ENCODE measurements around the gene ANKH.

DNA sequence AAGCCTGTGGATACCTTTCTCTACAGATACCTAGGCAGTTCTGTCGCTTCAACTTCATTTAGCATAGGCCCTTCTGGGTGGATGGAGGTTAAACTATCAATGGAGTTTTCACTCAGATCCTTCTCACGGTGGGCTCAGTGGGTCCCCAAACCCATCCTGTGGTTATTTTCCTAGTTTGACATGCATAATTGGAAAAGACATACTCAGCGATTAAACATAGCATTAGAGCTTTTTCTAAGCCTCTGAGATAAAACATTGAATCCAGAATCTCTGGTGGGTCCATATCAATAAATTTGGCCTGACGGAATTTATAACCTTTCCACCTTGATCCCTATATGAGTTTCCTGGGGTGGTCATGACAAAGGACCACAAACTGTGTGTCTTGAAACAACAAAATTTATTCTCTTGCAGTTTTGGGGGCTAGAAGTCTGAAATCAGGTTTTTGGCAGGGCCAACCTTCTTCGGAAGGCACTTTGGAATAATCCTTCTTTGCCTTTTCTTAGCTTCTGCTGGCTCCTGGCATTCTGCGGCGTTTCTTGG lies 208.8 kb downstream of the ANKH start:
- TF ChIP-seq CTCF (optimal IDR thresholded peaks at IDR 0.05 in 1 of 3, IDR thresholded peaks at IDR 0.05 in 1 of 3, conservative IDR thresholded peaks at IDR 0.05 in 1 of 3; ENCODE audit: extremely low read depth in 1 of 3, insufficient read depth in 2 of 3, low read length in 3 of 3) = no peak
- TF ChIP-seq EZH2 (IDR thresholded peaks at IDR 0.05; ENCODE audit: low read length) = no peak
